Activated T-helper 17 cell treated with anti-CD3 and anti-CD28 coated beads, Interleukin-2, amount 50 U/mL, for 72 hours (primary cell): Measurements from ENCODE around the gene FBXW12. TPM values are rescaled to one million over a fixed set of nuclear protein-coding genes. Genes with fewer than 3 reads are reported as not detected.
"Not testable (repeated sequence)": the region's sequence is repeated elsewhere in the genome, so short reads cannot be mapped to it uniquely, and the experiment has no call there.

ENCODE experiments used
- ATAC-seq: fragments of 150-1000 bp; cut with Tn5 transposase; replicated peaks from 2 replicates; pipeline ENCODE4 v1.10.0; 2021; ENCODE audit warnings: mild to moderate bottlenecking, moderate library complexity
- H3K27ac Mint-ChIP-seq: one replicate; pipeline ENCODE4 v1.8.0; 2022; ENCODE audit warnings: mixed read lengths
- H3K27me3 Mint-ChIP-seq: one replicate; pipeline ENCODE4 v1.8.0; 2022; ENCODE audit warnings: mixed read lengths
- H3K36me3 Mint-ChIP-seq: one replicate; pipeline ENCODE4 v1.8.0; 2022; ENCODE audit warnings: low read depth, mild to moderate bottlenecking, mixed read lengths
- H3K4me1 Mint-ChIP-seq: one replicate; pipeline ENCODE4 v1.8.0; 2022; ENCODE audit warnings: mixed read lengths
- H3K4me3 Mint-ChIP-seq: one replicate; pipeline ENCODE4 v1.8.0; 2022; ENCODE audit warnings: mild to moderate bottlenecking, mixed read lengths
- H3K9me3 Mint-ChIP-seq: one replicate; pipeline ENCODE4 v1.8.0; 2022; ENCODE audit warnings: mixed read lengths
- total RNA-seq, 2 donors: library from RNA; stranded (reverse); gene quantifications; one replicate each; pipeline ENCODE4 v1.2.3, GENCODE V29; 2022

FBXW12 gene
- total RNA-seq, result not detected

- Mint-ChIP-seq H3K9me3 (no peaks in the 10 kb centered on the region), H3K4me3 (no peak within 1 kb of the TSS)
- ATAC-seq, result no peak
Measured at GRCh38 chr3:48371651-48372376, at the start of gene FBXW12. Gene FBXW12 (plus strand): TSS chr3:48372219. CDS start chr3:48372768, 549 bp downstream.

GRCh38 chr3:48331706-48332435, 40.1 kb upstream of the FBXW12 start:
- not testable (repeated sequence) for H3K36me3 Mint-ChIP-seq, H3K4me3 Mint-ChIP-seq, ATAC-seq, H3K4me1 Mint-ChIP-seq, H3K27ac Mint-ChIP-seq, H3K9me3 Mint-ChIP-seq
- H3K27me3 Mint-ChIP-seq, result peaks cover 21% of the 10 kb centered on the region

More at GRCh38 chr3:48371651-48372376, at the start of gene FBXW12:
- Mint-ChIP-seq H3K36me3 (no peaks in the 10 kb centered on the region), H3K27me3 (no peaks in the 10 kb centered on the region), H3K27ac (no peak within 1 kb of the TSS), H3K4me1 (no peaks in the 10 kb centered on the region)

- not testable (repeated sequence) for H3K27ac Mint-ChIP-seq, H3K9me3 Mint-ChIP-seq, ATAC-seq, H3K36me3 Mint-ChIP-seq, H3K4me3 Mint-ChIP-seq, H3K4me1 Mint-ChIP-seq
- H3K27me3 Mint-ChIP-seq, result peaks cover 21% of the 10 kb centered on the region
Measured at GRCh38 chr3:48333346-48334245, 38.4 kb upstream of the FBXW12 start, which contains the start of gene SPINK8. Gene SPINK8 (minus strand): TSS chr3:48333661. CDS start chr3:48328341, 5,320 bp downstream.

- Mint-ChIP-seq H3K9me3 (no peaks in the 10 kb centered on the region), H3K4me1 (no peaks in the 10 kb centered on the region), H3K27me3 (peaks cover 27% of the 10 kb centered on the region), H3K27ac (no peak overlapping the region), H3K4me3 (no peak overlapping the region), H3K36me3 (no peaks in the 10 kb centered on the region)
- no peak for ATAC-seq
Measured at GRCh38 chr3:48334605-48335004, 37.4 kb upstream of the FBXW12 start.

- H3K4me1 Mint-ChIP-seq, H3K9me3 Mint-ChIP-seq, ATAC-seq, H3K4me3 Mint-ChIP-seq, H3K36me3 Mint-ChIP-seq, H3K27ac Mint-ChIP-seq: not testable (repeated sequence)
- peaks cover 27% of the 10 kb centered on the region for H3K27me3 Mint-ChIP-seq
Measured at GRCh38 chr3:48335286-48335685, 36.7 kb upstream of the FBXW12 start.

- peaks cover 24% of the 10 kb centered on the region for H3K27me3 Mint-ChIP-seq
- not testable (repeated sequence) for H3K4me3 Mint-ChIP-seq, H3K9me3 Mint-ChIP-seq, ATAC-seq, H3K4me1 Mint-ChIP-seq, H3K36me3 Mint-ChIP-seq, H3K27ac Mint-ChIP-seq
Measured at GRCh38 chr3:48337536-48337935, 34.5 kb upstream of the FBXW12 start.

GRCh38 chr3:48338635-48339034, 33.4 kb upstream of the FBXW12 start:
- no peak for ATAC-seq
- Mint-ChIP-seq H3K4me3 (no peak overlapping the region), H3K27me3 (peaks cover 24% of the 10 kb centered on the region), H3K4me1 (no peaks in the 10 kb centered on the region), H3K27ac (no peak overlapping the region), H3K9me3 (no peaks in the 10 kb centered on the region), H3K36me3 (no peaks in the 10 kb centered on the region)

- Mint-ChIP-seq H3K27ac (no peak overlapping the region), H3K27me3 (peaks cover 6% of the 10 kb centered on the region), H3K36me3 (no peaks in the 10 kb centered on the region), H3K4me3 (no peak overlapping the region), H3K4me1 (no peaks in the 10 kb centered on the region), H3K9me3 (no peaks in the 10 kb centered on the region)
- no peak for ATAC-seq
Measured at GRCh38 chr3:48343432-48343831, 28.6 kb upstream of the FBXW12 start.

GRCh38 chr3:48344867-48345507, 27.0 kb upstream of the FBXW12 start:
- Mint-ChIP-seq H3K36me3 (no peaks in the 10 kb centered on the region), H3K27ac (no peak overlapping the region), H3K27me3 (no peaks in the 10 kb centered on the region), H3K4me3 (no peak overlapping the region), H3K4me1 (no peaks in the 10 kb centered on the region), H3K9me3 (no peaks in the 10 kb centered on the region)
- ATAC-seq, result no peak

- Mint-ChIP-seq H3K9me3 (no peaks in the 10 kb centered on the region), H3K27ac (no peak overlapping the region), H3K4me1 (no peaks in the 10 kb centered on the region), H3K27me3 (peaks cover 2% of the 10 kb centered on the region), H3K36me3 (no peaks in the 10 kb centered on the region), H3K4me3 (no peak overlapping the region)
- ATAC-seq, result no peak
Measured at GRCh38 chr3:48345946-48346572, 26.0 kb upstream of the FBXW12 start.

- H3K36me3 Mint-ChIP-seq, result no peaks in the 10 kb centered on the region
- no peak for ATAC-seq
- H3K4me1 Mint-ChIP-seq, result no peaks in the 10 kb centered on the region
- H3K4me3 Mint-ChIP-seq, result no peak overlapping the region
- no peaks in the 10 kb centered on the region for H3K9me3 Mint-ChIP-seq
- peaks cover 9% of the 10 kb centered on the region for H3K27me3 Mint-ChIP-seq
- H3K27ac Mint-ChIP-seq, result no peak overlapping the region
Measured at GRCh38 chr3:48347500-48347899, 24.5 kb upstream of the FBXW12 start.

GRCh38 chr3:48352546-48352945, 19.5 kb upstream of the FBXW12 start:
- no peak for ATAC-seq

GRCh38 chr3:48353987-48354386, 18.0 kb upstream of the FBXW12 start:
- ATAC-seq, result no peak
- no peak overlapping the region for H3K27ac Mint-ChIP-seq
- H3K4me3 Mint-ChIP-seq, result no peak overlapping the region
- H3K27me3 Mint-ChIP-seq, result peaks cover 31% of the 10 kb centered on the region
- H3K4me1 Mint-ChIP-seq, result no peaks in the 10 kb centered on the region
- no peaks in the 10 kb centered on the region for H3K36me3 Mint-ChIP-seq
- no peaks in the 10 kb centered on the region for H3K9me3 Mint-ChIP-seq

More at GRCh38 chr3:48352546-48352945, 19.5 kb upstream of the FBXW12 start:
- H3K4me3 Mint-ChIP-seq, result no peak overlapping the region
- no peaks in the 10 kb centered on the region for H3K9me3 Mint-ChIP-seq
- no peak overlapping the region for H3K27ac Mint-ChIP-seq
- peaks cover 31% of the 10 kb centered on the region for H3K27me3 Mint-ChIP-seq
- no peaks in the 10 kb centered on the region for H3K4me1 Mint-ChIP-seq
- no peaks in the 10 kb centered on the region for H3K36me3 Mint-ChIP-seq

GRCh38 chr3:48356419-48356818, 15.6 kb upstream of the FBXW12 start:
- Mint-ChIP-seq H3K27me3 (peaks cover 28% of the 10 kb centered on the region), H3K27ac (no peak overlapping the region), H3K9me3 (peaks cover 5% of the 10 kb centered on the region), H3K4me3 (no peak overlapping the region), H3K4me1 (no peaks in the 10 kb centered on the region), H3K36me3 (no peaks in the 10 kb centered on the region)
- ATAC-seq, result no peak
